ENCODE data around the gene COX6B2. TPM values are rescaled to one million over a fixed set of nuclear protein-coding genes. Genes with fewer than 3 reads are reported as not detected.

COX6B2 gene
- total and polyA plus RNA-seq, 2 donors (not counting 3 experiments of a cell fraction or from before 2014, with no cell fraction given): not detected

DNA sequence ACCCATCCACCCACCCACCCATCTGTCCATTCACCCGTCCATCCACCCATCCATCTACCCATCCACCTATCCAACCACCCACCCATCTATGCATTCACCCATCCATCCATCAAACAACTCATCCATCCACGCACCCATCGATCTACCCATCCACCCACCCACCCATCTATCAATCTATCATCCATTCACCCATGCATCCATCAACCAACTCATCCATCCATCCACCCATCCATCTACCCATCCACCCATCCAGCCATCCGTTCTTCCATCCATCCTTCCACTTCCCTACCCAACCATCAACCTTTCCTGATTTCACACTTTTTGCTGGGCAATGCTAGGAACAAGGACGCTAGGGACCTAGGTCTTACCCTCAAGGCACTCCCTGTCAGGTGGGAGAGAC is 27.5 kb upstream of the COX6B2 start:
- H3K4me3 ChIP-seq (replicated peaks in 1 of 3; ENCODE audit: insufficient read depth in 1 of 3, low read depth in 1 of 3, low read length in 3 of 3): no peak overlapping the region
- intact Hi-C loops (cut with micrococcal nuclease) (loop anchor here (10.0 kb wide), 2 partner anchors 223 to 237 kb away; partner anchors contain the start of genes TNNT1, ZNF524 and ZNF865), dilution Hi-C loops (cut with MboI; ENCODE audit: extremely low pct_ligation_motif_present, low sequenced_read_pairs) (no loop called here)
- H3K4me2 ChIP-seq (ENCODE audit: insufficient read depth, low read length): no peak overlapping the region
- no peaks in the 10 kb centered on the region for H3K9me1 ChIP-seq (replicated peaks; ENCODE audit: control insufficient read depth, extremely low read depth, insufficient read depth, low read length)
- peaks cover 12% of the 10 kb centered on the region for H3K79me2 ChIP-seq (ENCODE audit: control insufficient read depth, insufficient read depth, low read length)
- H3K36me3 ChIP-seq (ENCODE audit: control insufficient read depth in 2 of 2, extremely low read depth in 1 of 2, insufficient read depth in 2 of 2, low read length in 2 of 2): peaks cover 0 to 3% of the 10 kb centered on the region in 2 experiments
- DNase-seq (ENCODE audit: low read depth, low spot score) (no peak), FAIRE-seq (no peak)
- H3K9ac ChIP-seq (replicated peaks; ENCODE audit: extremely low read depth, insufficient read depth, low read length): no peak overlapping the region
- no peak overlapping the region for H2AFZ ChIP-seq (ENCODE audit: low read depth, low read length)
- H4K20me1 ChIP-seq (replicated peaks; ENCODE audit: control insufficient read depth, extremely low read depth, insufficient read depth, low read length): peaks cover 3% of the 10 kb centered on the region
- BruUV-seq (replicated peaks): no TSS peak
- H3K9me3 ChIP-seq (replicated peaks; ENCODE audit: control insufficient read depth, insufficient read depth, low read length): no peaks in the 10 kb centered on the region
- ChIA-PET POLR2A (no interaction called here), CTCF (no interaction called here)
- TF ChIP-seq, protein P1, sequence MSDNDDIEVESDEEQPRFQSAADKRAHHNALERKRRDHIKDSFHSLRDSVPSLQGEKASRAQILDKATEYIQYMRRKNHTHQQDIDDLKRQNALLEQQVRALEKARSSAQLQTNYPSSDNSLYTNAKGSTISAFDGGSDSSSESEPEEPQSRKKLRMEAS (IDR thresholded peaks at IDR 0.05; ENCODE audit: insufficient read depth, insufficient read length): no peak
- TF ChIP-seq JUN (IDR thresholded peaks at IDR 0.05; ENCODE audit: borderline replicate concordance, insufficient read depth, insufficient read length, low read depth) (no peak), POLR2A (IDR thresholded peaks at IDR 0.05; ENCODE audit: low read depth, low read length) (no peak), GATA2 (IDR thresholded peaks at IDR 0.05; ENCODE audit: insufficient read depth, insufficient read length, low read depth, low read length) (no peak), POLR2AphosphoS5 (IDR thresholded peaks at IDR 0.05; ENCODE audit: insufficient read depth, low read depth, low read length) (no peak), FOS (IDR thresholded peaks at IDR 0.05; ENCODE audit: borderline replicate concordance, insufficient read depth, low read length) (no peak), EZH2 (IDR thresholded peaks at IDR 0.05; ENCODE audit: borderline replicate concordance, low read depth, low read length, severe bottlenecking) (no peak), MYC (IDR thresholded peaks at IDR 0.05; ENCODE audit: low read depth, low read length) (no peak)
- TF ChIP-seq, protein P2, sequence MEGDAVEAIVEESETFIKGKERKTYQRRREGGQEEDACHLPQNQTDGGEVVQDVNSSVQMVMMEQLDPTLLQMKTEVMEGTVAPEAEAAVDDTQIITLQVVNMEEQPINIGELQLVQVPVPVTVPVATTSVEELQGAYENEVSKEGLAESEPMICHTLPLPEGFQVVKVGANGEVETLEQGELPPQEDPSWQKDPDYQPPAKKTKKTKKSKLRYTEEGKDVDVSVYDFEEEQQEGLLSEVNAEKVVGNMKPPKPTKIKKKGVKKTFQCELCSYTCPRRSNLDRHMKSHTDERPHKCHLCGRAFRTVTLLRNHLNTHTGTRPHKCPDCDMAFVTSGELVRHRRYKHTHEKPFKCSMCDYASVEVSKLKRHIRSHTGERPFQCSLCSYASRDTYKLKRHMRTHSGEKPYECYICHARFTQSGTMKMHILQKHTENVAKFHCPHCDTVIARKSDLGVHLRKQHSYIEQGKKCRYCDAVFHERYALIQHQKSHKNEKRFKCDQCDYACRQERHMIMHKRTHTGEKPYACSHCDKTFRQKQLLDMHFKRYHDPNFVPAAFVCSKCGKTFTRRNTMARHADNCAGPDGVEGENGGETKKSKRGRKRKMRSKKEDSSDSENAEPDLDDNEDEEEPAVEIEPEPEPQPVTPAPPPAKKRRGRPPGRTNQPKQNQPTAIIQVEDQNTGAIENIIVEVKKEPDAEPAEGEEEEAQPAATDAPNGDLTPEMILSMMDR (IDR thresholded peaks at IDR 0.05; ENCODE audit: extremely low read depth in 1 of 2, insufficient read depth in 1 of 2, low read depth in 1 of 2, low read length in 2 of 2): no peak
- H3K4me1 ChIP-seq (ENCODE audit: control insufficient read depth, extremely low read depth, insufficient read depth, low read length): peaks cover 15% of the 10 kb centered on the region
- H3K27me3 ChIP-seq (ENCODE audit: control insufficient read depth in 2 of 2, insufficient read depth in 2 of 2, low read length in 2 of 2): peaks cover 7 to 8% of the 10 kb centered on the region in 2 experiments
- no peak overlapping the region for H3K27ac ChIP-seq (ENCODE audit: insufficient read depth, low read depth, low read length)
